GM18498 (cell line): ENCODE measurements around the gene SERPINC1.
"Not testable (repeated sequence)": the region's sequence is repeated elsewhere in the genome, so short reads cannot be mapped to it uniquely, and the experiment has no call there.

ENCODE experiments used
- ATAC-seq: cut with Tn5 transposase; IDR thresholded peaks from one replicate; pipeline ENCODE4 v1.9.1; 2021; ENCODE audit warnings: mild to moderate bottlenecking, moderate library complexity; ENCODE audit not compliant: unreplicated experiment

Gene SERPINC1

DNA sequence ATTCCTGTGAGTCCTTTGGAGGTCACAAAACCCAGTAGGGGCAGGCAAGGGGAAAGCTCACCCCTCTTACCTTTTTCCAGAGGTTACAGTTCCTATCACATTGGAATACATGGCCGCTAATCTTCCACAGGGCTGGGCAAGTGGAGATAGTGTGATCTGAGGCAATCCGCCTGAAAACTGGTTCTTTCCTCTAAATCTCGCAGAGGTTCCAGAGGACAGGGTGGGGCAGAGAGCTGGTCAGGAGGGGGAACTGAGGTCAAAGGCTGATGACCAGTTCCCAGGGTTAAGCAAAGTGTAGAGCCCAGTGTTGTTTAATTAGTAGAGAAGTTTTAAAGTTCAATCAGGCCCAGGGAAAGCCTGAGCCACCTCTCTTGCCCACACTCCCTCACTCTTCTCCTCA, at the start of gene SERPINC1:
SERPINC1 (minus strand) TSS at position 179 of the 400 bp plus-strand sequence; CDS start at position 111, 68 bp downstream.
- no peak for ATAC-seq

GRCh38 chr1:173965896-173966295, 48.8 kb upstream of the SERPINC1 start:
- not testable (repeated sequence) for ATAC-seq

GRCh38 chr1:173963477-173963876, 46.4 kb upstream of the SERPINC1 start:
- ATAC-seq, result no peak

DNA sequence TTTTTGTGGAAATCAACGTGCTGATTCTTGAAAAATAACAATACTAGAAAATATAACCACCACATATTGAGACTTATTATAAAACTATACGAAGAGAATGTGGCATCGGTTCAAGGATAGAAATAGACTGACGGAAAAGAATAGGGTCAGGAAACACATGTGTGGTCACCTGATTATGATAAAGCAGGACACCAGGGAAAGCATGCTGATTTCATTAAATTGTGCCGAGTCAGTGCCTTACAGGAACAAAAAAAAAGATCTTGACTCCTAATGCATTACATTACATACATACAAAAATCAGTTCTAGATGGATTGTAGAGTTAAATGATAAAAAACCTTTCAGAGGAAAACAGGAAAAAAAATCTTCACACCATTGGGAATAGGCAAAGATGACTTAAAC, 43.5 kb upstream of the SERPINC1 start:
- no peak for ATAC-seq

- no peak for ATAC-seq
These were observed 37.1 kb upstream of the SERPINC1 start for GRCh38 chr1:173954179-173954578.

DNA sequence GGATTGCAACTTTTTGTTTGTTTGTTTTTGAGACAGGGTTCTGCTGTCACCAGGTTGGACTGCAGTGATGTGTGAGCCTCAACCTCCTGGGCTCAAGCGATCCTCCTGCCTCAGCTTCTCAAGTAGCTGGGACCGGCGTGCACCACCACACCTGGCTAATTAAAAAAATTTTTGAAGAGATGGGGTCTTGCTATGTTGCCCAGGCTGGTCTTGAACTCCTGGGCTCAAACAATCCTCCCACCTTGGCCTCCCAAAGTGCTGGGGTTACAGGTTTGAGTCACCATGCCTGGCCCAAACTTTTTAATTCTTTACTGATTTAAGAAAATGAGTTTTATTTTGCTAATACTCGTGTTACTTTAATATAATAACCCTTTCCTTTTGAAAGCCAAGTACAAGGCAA, 31.5 kb upstream of the SERPINC1 start:
- ATAC-seq, result no peak

DNA sequence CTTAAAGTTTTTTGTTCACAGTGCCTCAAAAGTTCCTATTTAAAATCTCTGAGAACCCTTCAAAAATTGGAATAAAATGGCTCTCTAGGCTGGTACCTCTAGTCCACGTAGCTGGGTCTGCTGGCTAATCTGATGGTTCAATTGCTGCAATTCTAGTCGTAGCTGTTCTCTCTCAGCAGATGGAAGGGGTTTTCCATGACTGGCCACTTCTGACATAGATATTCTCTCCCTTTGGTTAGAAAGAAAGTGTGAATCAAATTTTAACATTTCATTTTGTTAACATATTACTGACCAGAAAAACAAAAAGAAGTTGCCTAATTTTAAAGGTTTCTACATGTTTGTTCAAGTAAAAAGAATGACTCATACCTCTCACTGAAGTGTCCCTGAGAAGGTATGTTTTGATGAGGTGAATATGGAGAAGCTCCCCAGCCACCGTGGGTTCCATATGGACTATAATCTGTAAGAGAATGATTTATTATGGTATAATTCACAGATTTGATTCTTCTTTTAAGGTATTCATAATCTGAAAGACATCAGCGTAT, 29.3 kb upstream of the SERPINC1 start:
- ATAC-seq, result no peak

GRCh38 chr1:173937062-173937461, 19.9 kb upstream of the SERPINC1 start:
- no peak for ATAC-seq

- ATAC-seq, result no peak
These were observed 17.3 kb upstream of the SERPINC1 start for GRCh38 chr1:173934440-173934839.

DNA sequence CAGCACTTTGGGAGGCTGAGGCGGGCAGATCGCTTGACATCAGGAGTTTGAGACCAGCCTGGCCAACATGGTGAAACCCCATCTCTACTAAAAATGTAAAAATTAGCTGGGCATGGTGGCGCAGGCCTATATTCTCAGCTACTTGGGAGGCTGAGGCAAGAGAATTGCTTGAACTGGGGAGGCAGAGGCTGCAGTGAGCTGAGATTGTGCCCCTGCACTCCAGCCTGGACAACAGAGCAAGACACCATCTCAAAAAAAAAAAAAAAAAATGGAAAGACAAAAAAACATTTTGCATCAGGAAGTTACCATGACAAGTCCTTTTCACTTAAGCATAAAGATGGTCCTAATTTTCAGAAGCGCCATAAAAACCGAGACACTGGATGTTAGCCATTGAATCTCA, 13.4 kb upstream of the SERPINC1 start:
- not testable (repeated sequence) for ATAC-seq

GRCh38 chr1:173925306-173926242, 8.4 kb upstream of the SERPINC1 start:
- no peak for ATAC-seq

GRCh38 chr1:173920861-173921260, 3.7 kb upstream of the SERPINC1 start:
- no peak for ATAC-seq

GRCh38 chr1:173917635-173918493, 737 bp upstream of the SERPINC1 start:
- no peak for ATAC-seq

DNA sequence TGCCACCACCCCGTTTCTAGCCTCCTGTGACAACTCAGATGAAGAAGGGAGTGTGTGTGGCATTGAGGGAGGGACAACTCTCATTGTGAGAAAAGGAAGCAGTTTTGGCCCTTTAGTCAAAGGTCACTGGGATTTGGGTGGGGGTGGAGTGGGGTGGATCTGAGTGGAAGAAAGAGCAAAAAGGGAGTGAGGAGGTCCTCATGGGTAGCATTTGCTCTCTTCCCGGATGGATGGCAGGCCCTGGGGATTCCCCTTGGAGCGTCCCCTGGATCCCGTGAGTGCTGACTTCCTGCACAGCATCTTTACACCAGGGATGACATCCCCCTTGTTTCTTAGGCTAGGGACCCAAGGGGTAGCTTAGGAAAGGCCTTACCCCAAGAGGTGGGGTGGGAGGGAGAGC, 460 bp downstream of the SERPINC1 start:
- no peak for ATAC-seq

- ATAC-seq, result no peak
These were observed 1.5 kb downstream of the SERPINC1 start for GRCh38 chr1:173915596-173915995.

- ATAC-seq, result no peak
These were observed 2.7 kb downstream of the SERPINC1 start for GRCh38 chr1:173914366-173914871.

DNA sequence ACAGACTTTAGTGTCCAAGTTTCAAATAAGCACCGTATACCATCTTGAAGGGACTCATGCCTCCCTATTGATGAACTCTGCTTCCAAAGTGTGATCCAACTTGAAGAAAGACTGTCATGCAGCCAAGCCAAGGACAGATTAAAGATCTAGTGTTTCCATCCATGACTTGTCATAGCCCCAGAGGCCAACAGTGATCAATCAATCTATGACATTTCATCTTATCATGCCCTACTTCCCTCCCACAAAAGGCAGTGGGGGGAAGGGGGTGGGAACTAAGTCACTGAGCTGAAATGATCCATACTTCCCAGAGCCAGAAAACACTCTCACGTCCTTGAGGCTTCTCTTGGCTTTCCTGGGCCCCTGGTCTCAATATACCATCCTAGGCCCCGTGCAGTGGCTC, 4.0 kb downstream of the SERPINC1 start:
- no peak for ATAC-seq

GRCh38 chr1:173903827-173904531, 13.1 kb downstream of the SERPINC1 start:
- ATAC-seq, result no peak

DNA sequence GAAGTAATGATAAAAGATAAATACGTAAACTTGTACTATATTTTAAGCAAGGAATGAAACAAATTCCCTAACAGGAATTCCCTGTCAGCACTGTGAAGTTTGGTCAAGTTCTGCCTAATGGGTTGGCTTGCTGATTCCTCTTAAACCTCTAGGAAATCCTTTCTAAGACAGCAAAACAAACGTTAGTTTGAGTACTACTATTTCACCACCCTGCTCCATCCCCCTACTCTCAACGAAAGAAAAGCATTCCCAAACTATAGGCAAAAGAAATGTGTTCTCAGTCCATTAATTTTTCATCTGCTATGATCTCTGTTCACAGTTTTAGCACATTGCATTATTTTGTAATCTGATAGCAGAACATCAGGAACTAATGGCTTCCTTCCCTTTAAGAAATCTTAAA, 16.1 kb downstream of the SERPINC1 start:
- no peak for ATAC-seq

DNA sequence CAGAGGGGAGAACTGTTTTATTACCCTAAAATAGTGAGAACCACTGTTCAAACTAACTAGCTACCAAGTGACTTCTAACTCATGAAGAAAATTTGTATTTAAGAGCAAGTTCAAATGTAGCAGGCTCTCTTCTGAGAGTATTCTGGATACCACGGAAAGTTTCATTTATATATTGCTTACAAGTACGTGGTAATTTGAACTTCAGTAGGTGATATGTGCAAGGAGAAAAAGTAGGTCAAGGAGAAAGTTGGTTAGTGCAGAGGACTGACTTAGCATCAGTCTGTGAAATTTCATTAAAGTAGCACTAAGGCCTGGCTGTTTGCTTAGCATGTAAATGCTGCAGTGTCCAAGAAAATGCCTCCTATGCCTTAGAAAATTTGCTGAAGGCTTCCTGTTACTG, 16.7 kb downstream of the SERPINC1 start:
- no peak for ATAC-seq

GRCh38 chr1:173894189-173894588, 22.9 kb downstream of the SERPINC1 start:
- no peak for ATAC-seq
